Measurements from ENCODE around the gene GPR3. TPM values are rescaled to one million over a fixed set of nuclear protein-coding genes. Genes with fewer than 3 reads are reported as not detected.

Gene GPR3
- total RNA-seq, 4 donors from 2014 or later, result not detected

- Histone ChIP-seq H3K9me3 (no peaks in the 10 kb centered on the region), H3K4me3 (peak overlapping the region in 2 of 4 donors; percentile 52 to 55), H3K27ac (peak overlapping the region in 3 of 4 donors; percentile 42 to 74 (median 68)), H3K4me1 (peaks cover 16 to 23% (median 18%) of the 10 kb centered on the region in 4 donors), H3K27me3 (peaks cover 7% of the 10 kb centered on the region), H3K36me3 (no peaks in the 10 kb centered on the region)
- intact Hi-C loops (cut with DNase I; ENCODE audit: low total_unique reads), result loop anchor here (5.0 kb wide), 1 partner anchor 89 kb away; no protein-coding TSS in a partner anchor
- peak; percentile 49 for DNase-seq
- in situ Hi-C loops (cut with MboI; ENCODE audit: low pct_ligation_motif_present in 1 of 4, low pct_unique_long_range_greater_than_20kb in 1 of 4, low sequenced_read_pairs in 3 of 4), result loop anchor here (5.0 to 10.0 kb wide), 2 partner anchors 89 to 213 kb away; partner anchors contain the start of gene AHDC1 (in 1 of the 4)
- no peak for TF ChIP-seq POLR2AphosphoS5 (IDR thresholded peaks at IDR 0.05)
- TF ChIP-seq EP300 (IDR thresholded peaks at IDR 0.05; ENCODE audit: low read depth), result no peak
- no peak for TF ChIP-seq POLR2A (IDR thresholded peaks at IDR 0.05)
- TF ChIP-seq CTCF (IDR thresholded peaks at IDR 0.05), result no peak
- 9% methylated on average over 13 of the region's 13 CpGs; no CpG with 5 or more reads in 1 of the 2 donors for WGBS, 2 donors (ENCODE audit: low coverage in 1 of 2)
These were observed 819 bp upstream of the GPR3 start for GRCh38 chr1:27391511-27392095.

GRCh38 chr1:27392778-27393635 lies 585 bp downstream of the GPR3 start:
- WGBS, 2 donors (ENCODE audit: low coverage in 1 of 2), result 41 to 93% methylated on average over 8 to 30 of the region's 30 CpGs
- TF ChIP-seq CTCF (IDR thresholded peaks at IDR 0.05) (peak in 1 of 5 experiments; percentile 14), POLR2A (IDR thresholded peaks at IDR 0.05) (no peak), EP300 (IDR thresholded peaks at IDR 0.05; ENCODE audit: low read depth) (no peak)
- intact Hi-C loops (cut with DNase I; ENCODE audit: low total_unique reads) (loop anchor here (5.0 kb wide), 1 partner anchor 91 kb away; no protein-coding TSS in a partner anchor), in situ Hi-C loops (cut with MboI; ENCODE audit: low pct_ligation_motif_present in 1 of 4, low pct_unique_long_range_greater_than_20kb in 1 of 4, low sequenced_read_pairs in 3 of 4) (loop anchor here (5.0 to 10.0 kb wide), 2 partner anchors 91 to 212 kb away; partner anchors contain the start of gene AHDC1 (in 1 of the 4))
- H3K4me3 ChIP-seq, result peak overlapping the region; percentile 35 to 55 (median 46)
- no peaks in the 10 kb centered on the region for H3K9me3 ChIP-seq
- peak overlapping the region; percentile 29 to 74 (median 60) for H3K27ac ChIP-seq
- H3K36me3 ChIP-seq, result no peaks in the 10 kb centered on the region
- peaks cover 7% of the 10 kb centered on the region for H3K27me3 ChIP-seq
- DNase-seq, result no peak
- peaks cover 16 to 23% (median 18%) of the 10 kb centered on the region in 4 donors for H3K4me1 ChIP-seq

GRCh38 chr1:27393641-27394281 lies 1.3 kb downstream of the GPR3 start:
- no peak for DNase-seq
- peaks cover 16 to 29% (median 18%) of the 10 kb centered on the region in 4 donors for H3K4me1 ChIP-seq
- no peak for TF ChIP-seq CTCF (IDR thresholded peaks at IDR 0.05)
- TF ChIP-seq POLR2A (IDR thresholded peaks at IDR 0.05), result no peak
- TF ChIP-seq EP300 (IDR thresholded peaks at IDR 0.05; ENCODE audit: low read depth), result no peak
- TF ChIP-seq POLR2AphosphoS5 (IDR thresholded peaks at IDR 0.05), result no peak
- in situ Hi-C loops (cut with MboI; ENCODE audit: low pct_ligation_motif_present in 1 of 4, low pct_unique_long_range_greater_than_20kb in 1 of 4, low sequenced_read_pairs in 3 of 4) (loop anchor here (5.0 to 10.0 kb wide), 2 partner anchors 91 to 211 kb away; partner anchors contain the start of gene AHDC1 (in 1 of the 4)), intact Hi-C loops (cut with DNase I; ENCODE audit: low total_unique reads) (loop anchor here (2.0 to 5.0 kb wide), 2 partner anchors 37 to 91 kb away; no protein-coding TSS in a partner anchor)
- peaks cover 7% of the 10 kb centered on the region for H3K27me3 ChIP-seq
- no peak overlapping the region for H3K4me3 ChIP-seq
- no peaks in the 10 kb centered on the region for H3K9me3 ChIP-seq
- WGBS, 2 donors (ENCODE audit: low coverage in 1 of 2), result 80% methylated on average over 3 of the region's 18 CpGs; no CpG with 5 or more reads in 1 of the 2 donors
- no peaks in the 10 kb centered on the region for H3K36me3 ChIP-seq
- H3K27ac ChIP-seq, result no peak overlapping the region
